ENCODE results near the gene NAGS. TPM values are rescaled to one million over a fixed set of nuclear protein-coding genes. Genes with fewer than 3 reads are reported as not detected.

NAGS gene
- total RNA-seq, 1 experiment from 2014 or later, result 10.0 TPM

Other genes starting within 250 kb of the NAGS start
- not detected for gene SOST, start 245.8 kb upstream of the NAGS start, total RNA-seq (2021; ENCODE audit: unreplicated experiment)
- 29.6 TPM for gene DUSP3, start 225.6 kb upstream of the NAGS start, total RNA-seq (2021; ENCODE audit: unreplicated experiment)
- gene CFAP97D1, start 224.2 kb upstream of the NAGS start, total RNA-seq (2021; ENCODE audit: unreplicated experiment), result 0.15 TPM
- gene MPP3, start 171.5 kb upstream of the NAGS start, total RNA-seq (2021; ENCODE audit: unreplicated experiment), result 19.5 TPM
- not detected for gene CD300LG, start 157.4 kb upstream of the NAGS start, total RNA-seq (2021; ENCODE audit: unreplicated experiment)
- gene MPP2, start 97.1 kb upstream of the NAGS start, total RNA-seq (2021; ENCODE audit: unreplicated experiment), result 16.4 TPM
- not detected for gene PPY, start 62.1 kb upstream of the NAGS start, total RNA-seq (2021; ENCODE audit: unreplicated experiment)
- 0.52 TPM for gene PYY, start 50.7 kb upstream of the NAGS start, total RNA-seq (2021; ENCODE audit: unreplicated experiment)
- gene TMEM101, start 10.3 kb downstream of the NAGS start, total RNA-seq (2021; ENCODE audit: unreplicated experiment), result 43.8 TPM
- gene LSM12, start 62.0 kb downstream of the NAGS start, total RNA-seq (2021; ENCODE audit: unreplicated experiment), result 99.6 TPM
- 50.6 TPM for gene G6PC3, start 66.1 kb downstream of the NAGS start, total RNA-seq (2021; ENCODE audit: unreplicated experiment)
- gene HDAC5, start 119.0 kb downstream of the NAGS start, total RNA-seq (2021; ENCODE audit: unreplicated experiment), result 32.9 TPM
- gene HROB, start 137.3 kb downstream of the NAGS start, total RNA-seq (2021; ENCODE audit: unreplicated experiment), result 14.3 TPM
- gene ASB16, start 166.1 kb downstream of the NAGS start, total RNA-seq (2021; ENCODE audit: unreplicated experiment), result 0.37 TPM
- gene TMUB2, start 182.3 kb downstream of the NAGS start, total RNA-seq (2021; ENCODE audit: unreplicated experiment), result 25.1 TPM
- gene ATXN7L3, start 195.3 kb downstream of the NAGS start, total RNA-seq (2021; ENCODE audit: unreplicated experiment), result 86.7 TPM
- gene UBTF, start 215.1 kb downstream of the NAGS start, total RNA-seq (2021; ENCODE audit: unreplicated experiment), result 84.3 TPM

Data from HCT116 (cell line).